GM21529 (cell line): ENCODE measurements around the gene ESR1.
A peak's percentile ranks its signal among the peaks of the same experiment; 100 is the strongest.
"Not testable (repeated sequence)": the region's sequence is repeated elsewhere in the genome, so short reads cannot be mapped to it uniquely, and the experiment has no call there.

ENCODE experiments used
- ATAC-seq: cut with Tn5 transposase; IDR thresholded peaks from one replicate; pipeline ENCODE4 v1.9.1; 2021; ENCODE audit not compliant: unreplicated experiment

Gene ESR1

GRCh38 chr6:151811081-151811480 is 3.6 kb downstream of the ESR1 start:
- ATAC-seq = no peak

GRCh38 chr6:151813858-151814257 is 6.4 kb downstream of the ESR1 start:
- ATAC-seq = no peak

GRCh38 chr6:151814614-151815013 is 7.1 kb downstream of the ESR1 start:
- ATAC-seq = no peak

GRCh38 chr6:151822252-151823111 is 15.0 kb downstream of the ESR1 start:
- ATAC-seq = peak; percentile 99

GRCh38 chr6:151826517-151827142 is 19.1 kb downstream of the ESR1 start:
- no peak for ATAC-seq

- no peak for ATAC-seq
These were observed 25.2 kb downstream of the ESR1 start for GRCh38 chr6:151832710-151833109.

GRCh38 chr6:151835396-151835795 is 27.9 kb downstream of the ESR1 start:
- no peak for ATAC-seq

- ATAC-seq = no peak
These were observed 29.7 kb downstream of the ESR1 start for GRCh38 chr6:151837223-151837622.

- ATAC-seq = no peak
These were observed 35.3 kb downstream of the ESR1 start for GRCh38 chr6:151842816-151843215.

GRCh38 chr6:151847064-151847463 is 39.6 kb downstream of the ESR1 start:
- ATAC-seq = no peak

GRCh38 chr6:151850479-151851003 is 43.1 kb downstream of the ESR1 start:
- no peak for ATAC-seq

GRCh38 chr6:151858294-151858693 is 50.8 kb downstream of the ESR1 start:
- ATAC-seq = no peak

GRCh38 chr6:151862461-151862860 is 55.0 kb downstream of the ESR1 start:
- ATAC-seq = no peak

GRCh38 chr6:151867361-151867869 is 59.9 kb downstream of the ESR1 start:
- not testable (repeated sequence) for ATAC-seq

- ATAC-seq = no peak
These were observed 61.9 kb downstream of the ESR1 start for GRCh38 chr6:151869345-151869744.

GRCh38 chr6:151869787-151870186 is 62.3 kb downstream of the ESR1 start:
- ATAC-seq = no peak

- no peak for ATAC-seq
These were observed 62.9 kb downstream of the ESR1 start for GRCh38 chr6:151870375-151870774.

GRCh38 chr6:151875524-151875923 is 68.0 kb downstream of the ESR1 start:
- no peak for ATAC-seq

- ATAC-seq = no peak
These were observed 68.6 kb downstream of the ESR1 start for GRCh38 chr6:151876122-151876521.

- ATAC-seq = no peak
These were observed 70.0 kb downstream of the ESR1 start for GRCh38 chr6:151877458-151877857.

GRCh38 chr6:151881231-151881630 is 73.7 kb downstream of the ESR1 start:
- ATAC-seq = no peak

GRCh38 chr6:151882206-151882605 is 74.7 kb downstream of the ESR1 start:
- ATAC-seq = no peak
